GM19467 (cell line): ENCODE measurements around the gene EXOC6.

Experiments
- ATAC-seq: cut with Tn5 transposase; IDR thresholded peaks from one replicate; pipeline ENCODE4 v1.9.1; 2021; ENCODE audit warnings: mild to moderate bottlenecking, moderate library complexity; ENCODE audit not compliant: unreplicated experiment

Gene EXOC6

DNA sequence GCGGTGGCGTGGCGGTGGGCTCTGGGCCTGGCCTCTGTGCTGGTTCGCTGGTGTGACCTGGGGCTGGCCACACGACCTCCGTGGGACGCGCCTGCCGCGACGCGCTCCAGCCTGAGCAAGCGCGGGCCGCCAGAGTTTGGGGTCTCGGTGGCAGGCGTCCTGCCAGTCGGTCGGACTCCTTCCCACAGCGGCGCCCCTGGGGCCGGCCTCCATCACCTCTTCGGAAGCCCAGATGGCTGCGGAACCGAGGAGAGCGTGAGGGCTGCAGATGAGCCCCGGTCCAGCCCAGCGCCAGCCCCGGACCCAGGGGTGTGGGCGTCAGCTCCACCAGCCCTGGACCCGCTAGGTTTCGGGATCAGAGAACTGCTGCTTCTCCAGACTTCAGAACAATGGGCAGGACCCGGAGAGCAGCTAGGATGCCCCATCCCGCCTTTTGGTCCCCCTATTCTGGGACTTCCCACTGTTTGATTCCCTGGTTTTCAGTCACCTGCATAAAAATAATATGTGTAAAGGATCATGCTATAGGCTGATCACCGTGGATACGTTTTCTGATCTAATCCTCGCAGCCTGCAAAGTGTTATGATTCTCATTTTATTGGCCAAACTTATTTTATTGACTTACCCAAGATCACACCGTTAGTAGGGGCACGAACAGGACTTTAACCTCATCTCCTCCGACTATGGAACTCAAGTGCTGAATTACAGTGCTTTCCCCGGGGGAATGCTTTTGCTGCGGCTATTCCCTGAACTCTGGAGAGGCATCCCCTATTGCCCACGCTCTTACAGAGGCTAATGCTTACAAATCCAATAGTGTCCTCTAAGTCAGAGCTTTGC is 215.0 kb downstream of the EXOC6 start:
- no peak for ATAC-seq

DNA sequence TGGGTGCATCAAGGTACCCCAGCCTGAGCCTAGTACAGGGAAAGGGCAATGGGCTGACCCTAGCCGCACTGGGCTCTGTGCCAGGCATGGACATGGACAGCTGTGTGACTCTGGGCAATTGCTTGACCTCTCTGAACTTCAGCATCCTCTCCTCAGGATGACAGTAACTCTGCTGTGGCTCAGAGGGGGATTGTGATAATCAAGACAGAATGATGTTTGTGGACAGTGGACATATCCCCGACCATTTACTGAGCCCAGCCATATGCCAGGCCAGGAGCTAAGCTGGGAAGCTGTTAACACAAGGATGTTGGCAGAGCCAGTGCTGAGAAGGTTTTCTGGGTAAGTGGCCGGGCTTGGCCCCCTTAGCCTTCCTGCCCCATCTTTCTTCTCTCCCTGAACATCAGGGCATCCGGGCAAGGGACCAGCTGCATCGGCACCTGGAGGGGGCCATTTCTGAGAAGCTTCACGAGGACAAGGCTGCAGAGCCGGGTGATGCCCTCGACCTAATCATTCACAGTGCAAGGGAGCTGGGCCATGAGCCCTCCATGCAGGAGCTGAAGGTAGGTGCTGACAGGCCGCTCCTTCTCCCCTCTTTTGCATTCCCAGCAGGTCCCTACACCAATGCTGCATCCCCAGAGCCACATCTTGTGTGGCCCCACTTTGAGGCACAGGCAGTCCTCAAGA is 215.8 kb downstream of the EXOC6 start:
- ATAC-seq, result no peak

DNA sequence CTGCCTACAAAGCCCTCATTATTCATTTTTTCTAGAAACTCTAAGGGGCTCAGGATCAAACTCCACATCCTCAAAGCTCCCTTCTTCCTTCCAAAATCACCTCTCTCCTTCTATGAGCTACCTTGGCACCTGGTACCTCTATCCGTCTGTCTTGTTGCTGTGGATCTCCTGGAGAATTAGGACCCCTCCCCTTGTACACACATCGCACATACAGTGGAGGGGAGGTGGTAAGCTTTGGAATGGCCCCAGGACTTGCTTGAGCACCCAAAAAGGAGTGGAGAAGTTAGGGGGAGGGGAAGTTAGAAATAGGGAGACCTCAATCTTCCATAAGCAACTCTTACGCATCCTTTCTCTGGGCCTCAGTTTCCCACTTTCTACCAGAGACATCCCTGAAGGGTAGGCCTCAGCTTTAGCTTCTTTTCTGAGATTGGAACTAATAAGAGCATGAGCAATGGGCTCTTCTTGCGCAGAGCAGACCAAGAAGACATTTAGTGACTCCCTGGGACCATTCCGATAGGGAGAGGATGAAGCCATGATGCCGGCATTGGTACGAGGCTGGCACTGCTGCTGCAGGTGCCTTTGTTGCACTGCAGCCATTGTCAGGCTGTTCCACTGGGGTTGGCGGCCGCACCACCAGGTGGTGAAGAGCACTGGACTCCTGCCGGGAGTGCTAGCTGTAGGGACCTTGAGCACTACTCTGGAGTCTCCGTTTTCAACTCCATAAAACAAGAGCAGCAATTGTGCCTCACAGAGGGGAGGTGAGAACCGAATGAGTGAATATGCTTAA is 216.7 kb downstream of the EXOC6 start:
- ATAC-seq, result no peak

DNA sequence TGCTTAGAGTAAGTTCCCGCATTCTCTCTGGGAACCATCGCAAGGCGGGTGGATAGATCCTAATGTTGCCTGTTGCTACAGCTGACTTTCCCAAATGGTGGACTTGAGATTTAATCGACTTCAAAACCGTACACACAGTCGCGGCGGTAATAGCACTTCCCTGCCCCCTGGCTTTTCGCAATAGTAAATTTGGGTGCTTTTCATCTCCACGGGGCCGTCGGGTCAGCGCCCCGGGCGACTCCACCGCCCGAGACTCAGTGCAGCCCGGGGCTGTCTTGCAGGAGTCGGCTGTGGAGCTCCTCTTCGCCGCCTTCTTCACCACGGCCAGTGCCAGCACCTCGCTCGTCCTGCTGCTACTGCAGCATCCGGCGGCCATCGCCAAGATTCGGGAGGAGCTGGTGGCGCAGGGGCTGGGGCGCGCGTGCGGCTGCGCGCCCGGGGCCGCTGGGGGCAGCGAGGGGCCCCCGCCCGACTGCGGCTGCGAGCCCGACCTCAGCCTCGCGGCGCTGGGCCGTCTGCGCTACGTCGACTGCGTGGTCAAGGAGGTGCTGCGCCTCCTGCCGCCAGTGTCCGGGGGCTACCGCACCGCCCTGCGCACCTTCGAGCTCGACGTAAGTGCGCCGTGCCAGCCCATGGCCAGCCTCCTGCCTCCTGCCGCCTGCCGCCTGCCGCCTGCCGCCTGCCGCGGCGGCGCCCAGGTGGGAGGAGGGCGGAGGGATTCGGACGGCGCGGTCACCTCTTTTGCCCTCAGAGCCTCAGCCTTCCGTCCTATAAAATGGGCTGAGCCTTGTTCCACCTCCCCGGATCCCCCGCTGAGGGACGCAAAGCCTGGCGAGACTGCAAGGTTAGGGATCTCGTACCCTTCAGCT is 217.6 kb downstream of the EXOC6 start:
- ATAC-seq, result no peak

DNA sequence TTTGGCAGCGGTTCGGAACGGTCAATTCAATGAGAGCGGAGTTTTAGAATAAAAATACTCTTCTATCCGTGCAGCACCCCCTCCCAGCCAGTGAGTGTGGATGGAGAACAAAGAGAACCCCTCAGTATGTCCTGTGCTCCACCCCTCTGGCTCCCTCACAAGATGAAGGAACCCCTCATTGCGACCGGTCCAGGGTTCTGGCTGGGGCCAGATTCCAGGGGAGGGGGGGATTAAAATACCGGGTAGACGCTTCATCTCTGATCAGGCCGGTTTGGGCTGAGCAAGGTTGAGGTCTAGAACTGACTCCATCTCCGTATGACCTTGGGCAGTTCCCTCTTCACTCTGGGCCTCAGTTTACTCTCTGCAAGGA is 218.2 kb downstream of the EXOC6 start:
- no peak for ATAC-seq

DNA sequence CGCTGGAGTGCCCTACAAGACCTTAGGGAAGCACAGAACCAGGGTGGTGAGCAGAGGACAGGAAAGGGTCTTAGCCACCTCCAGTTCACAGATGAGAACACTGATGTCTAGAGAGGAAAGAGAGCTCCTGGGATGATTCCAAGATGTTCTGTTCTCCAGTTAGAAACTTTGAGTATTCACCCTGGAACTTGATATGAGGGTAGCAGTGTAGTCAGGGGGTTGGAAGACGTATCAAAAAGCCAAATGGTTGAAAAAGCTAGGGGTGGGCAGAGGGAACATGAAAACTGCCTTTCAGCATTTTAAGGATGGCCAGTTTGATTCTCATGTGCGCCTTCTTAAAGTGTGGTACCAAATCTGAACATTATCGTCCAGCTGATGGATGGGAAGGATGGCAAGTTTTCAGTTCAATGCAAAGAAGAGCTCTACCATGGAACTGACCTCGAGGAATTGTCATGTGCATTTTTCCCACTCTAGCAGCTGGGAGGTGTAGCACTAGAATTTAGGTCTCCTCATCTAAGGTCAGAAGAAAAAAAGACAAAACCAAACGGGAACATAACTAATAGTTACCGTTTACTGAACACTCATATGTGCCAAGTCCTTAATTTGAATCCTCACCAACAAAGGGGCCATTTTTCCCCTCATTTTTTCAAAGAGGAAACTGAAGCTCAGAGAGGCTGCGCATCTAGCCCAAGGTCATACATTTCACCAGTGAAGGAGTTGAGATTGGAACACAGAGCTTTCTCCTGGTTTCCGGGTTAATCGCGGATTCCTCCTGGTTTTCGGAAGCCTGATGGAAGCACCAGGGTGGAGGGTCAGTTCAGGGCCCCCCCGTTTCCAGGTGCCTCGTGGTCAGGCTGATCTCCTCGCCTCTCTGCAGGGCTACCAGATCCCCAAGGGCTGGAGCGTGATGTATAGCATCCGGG is 219.4 kb downstream of the EXOC6 start:
- no peak for ATAC-seq

DNA sequence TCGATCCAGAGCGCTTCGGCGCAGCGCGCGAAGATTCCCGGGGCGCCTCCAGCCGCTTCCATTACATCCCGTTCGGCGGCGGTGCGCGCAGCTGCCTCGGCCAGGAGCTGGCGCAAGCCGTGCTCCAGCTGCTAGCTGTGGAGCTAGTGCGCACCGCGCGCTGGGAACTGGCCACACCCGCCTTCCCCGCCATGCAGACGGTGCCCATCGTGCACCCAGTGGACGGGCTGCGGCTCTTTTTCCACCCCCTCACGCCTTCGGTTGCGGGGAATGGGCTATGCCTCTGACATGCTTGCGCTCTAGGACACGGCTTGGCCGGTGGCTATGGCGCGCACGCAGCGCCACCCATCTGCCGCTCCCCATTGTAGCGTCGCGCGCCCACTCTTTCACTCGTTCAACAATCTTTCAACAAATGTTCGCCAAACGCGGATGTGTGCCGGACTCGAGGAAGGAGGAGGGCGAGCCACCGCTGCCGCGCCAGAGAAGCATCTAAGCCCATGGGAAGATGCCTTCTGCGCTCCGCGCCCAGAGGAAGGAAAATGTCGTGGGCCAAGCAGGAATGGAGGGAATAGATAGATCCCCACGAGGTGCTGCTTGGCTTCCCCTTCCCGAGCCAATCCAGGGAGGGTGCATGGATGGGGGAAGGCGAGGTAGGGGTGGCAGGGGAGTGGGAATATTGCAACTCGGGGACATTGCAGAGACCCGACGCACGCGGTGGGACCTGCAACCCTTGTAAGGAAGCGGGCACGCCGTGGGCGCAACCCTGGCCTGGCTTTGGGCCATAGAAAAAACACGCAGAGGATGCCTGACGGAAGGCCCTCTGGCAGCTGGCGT is 220.3 kb downstream of the EXOC6 start:
- no peak for ATAC-seq

DNA sequence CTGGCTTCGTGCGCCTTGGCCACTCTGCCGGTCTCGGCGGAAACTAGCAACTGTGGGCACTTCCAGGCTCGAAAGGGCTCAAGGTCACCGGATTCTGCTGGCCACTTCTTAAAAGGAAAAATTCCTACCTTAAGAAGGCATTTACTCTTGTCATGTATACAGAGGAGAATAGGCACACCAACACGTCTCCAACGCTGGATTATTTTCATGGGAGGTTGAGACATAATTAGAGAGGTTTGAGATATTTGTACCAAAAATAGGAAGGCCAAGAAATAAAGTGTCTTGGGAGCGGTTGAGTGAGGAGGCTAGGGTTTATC is 220.9 kb downstream of the EXOC6 start:
- ATAC-seq, result no peak

DNA sequence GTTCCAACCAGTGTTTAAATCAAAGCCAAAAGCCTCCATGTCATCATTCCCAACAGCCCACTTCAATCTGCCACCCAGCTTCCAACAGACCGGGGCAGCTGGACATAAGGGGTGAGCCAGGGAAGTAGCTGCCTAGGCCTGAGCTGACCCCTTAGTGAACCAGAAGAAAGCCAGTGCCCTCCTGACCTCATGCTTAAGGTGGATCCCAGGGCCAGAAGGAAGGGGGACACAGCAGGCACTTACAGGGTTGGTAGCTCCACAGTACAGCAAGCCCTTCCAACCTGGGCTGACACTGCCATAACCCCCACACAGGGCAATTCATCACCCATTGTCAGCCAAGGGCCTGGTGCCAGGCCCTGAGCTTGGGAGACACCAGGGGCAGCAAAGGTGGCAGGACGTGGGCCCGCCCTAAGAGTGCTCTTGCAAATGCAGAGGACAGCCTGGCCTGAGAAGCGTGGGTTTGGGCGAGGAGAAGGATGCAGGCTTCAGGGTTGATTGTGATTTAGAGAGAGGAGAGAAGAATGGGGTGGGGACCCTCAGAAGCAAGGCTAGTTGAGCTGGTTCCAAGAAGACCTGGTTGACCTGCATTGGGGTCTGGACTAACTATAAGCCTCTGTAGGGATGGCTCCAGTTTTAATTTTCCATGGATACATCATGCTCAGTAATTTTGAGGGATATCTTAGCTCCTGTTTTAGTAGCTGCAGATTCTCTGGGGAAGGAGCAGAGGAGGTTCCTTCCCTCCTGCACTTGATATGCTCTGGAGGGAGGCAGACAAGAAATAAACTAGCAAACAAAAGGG is 222.3 kb downstream of the EXOC6 start:
- ATAC-seq, result no peak

DNA sequence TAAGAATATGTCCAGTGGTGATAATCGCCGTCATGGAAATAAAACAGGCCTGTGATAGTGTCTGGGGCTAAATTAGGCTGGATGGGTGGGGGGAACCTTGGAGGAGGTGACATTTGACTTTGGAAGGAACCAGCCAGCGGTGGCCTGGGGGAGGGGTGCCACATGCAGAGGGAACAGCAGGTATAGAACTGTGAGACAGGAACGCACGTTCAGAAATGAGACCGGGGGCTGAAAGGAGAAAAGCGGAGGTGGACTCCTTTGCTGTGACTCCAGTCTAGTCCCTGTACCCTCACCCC is 222.8 kb downstream of the EXOC6 start:
- ATAC-seq, result no peak

DNA sequence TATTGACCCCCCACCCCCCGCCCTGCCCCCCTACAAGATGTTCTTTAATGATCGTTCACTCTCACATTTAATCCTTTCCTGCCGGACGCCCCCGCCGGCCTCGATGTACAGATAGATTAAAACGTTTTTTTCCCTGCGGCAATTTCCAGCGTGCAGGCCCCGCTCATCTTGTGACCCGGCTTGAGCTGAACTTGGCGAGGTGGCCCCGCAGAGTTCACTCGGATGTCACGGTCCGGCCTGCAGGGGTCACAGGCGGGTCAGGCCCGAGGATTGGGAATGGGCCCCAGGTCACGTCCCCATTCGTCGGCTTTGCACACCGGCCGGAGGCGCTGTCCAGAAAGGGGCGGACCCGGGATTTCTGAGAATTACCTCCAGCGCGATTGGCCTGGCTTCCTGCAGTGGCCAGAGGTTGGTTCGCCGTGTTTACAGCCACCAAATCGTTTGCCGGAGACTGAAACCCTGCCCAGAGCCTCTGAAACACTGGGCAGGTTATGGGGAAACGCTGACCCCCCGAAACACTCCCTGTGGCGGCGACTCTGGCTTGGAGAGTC is 223.4 kb downstream of the EXOC6 start:
- no peak for ATAC-seq

DNA sequence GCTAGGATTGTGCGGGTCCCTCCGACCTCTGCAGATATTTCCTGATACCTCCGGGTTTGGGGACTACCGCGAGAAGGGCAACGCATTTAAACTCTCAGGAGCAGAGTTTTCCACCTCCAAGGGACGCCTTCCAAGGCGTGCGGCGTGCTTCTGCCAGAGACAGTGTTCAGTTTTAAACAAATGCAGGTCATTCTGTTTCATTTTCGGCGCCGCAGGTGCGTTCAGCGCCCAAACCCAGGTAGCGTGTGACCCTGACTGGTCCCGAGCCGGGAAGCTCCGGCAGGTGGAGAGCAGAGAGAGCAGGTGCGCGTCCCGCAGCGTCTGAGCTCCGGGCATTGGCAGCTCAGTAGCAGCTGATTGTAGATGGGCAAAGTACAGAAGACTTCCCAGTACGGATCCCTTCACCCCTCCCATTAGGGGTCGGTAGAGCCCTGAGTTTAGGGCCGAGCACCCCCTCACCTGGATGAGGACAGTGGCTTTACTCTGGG is 223.9 kb downstream of the EXOC6 start:
- ATAC-seq, result no peak

DNA sequence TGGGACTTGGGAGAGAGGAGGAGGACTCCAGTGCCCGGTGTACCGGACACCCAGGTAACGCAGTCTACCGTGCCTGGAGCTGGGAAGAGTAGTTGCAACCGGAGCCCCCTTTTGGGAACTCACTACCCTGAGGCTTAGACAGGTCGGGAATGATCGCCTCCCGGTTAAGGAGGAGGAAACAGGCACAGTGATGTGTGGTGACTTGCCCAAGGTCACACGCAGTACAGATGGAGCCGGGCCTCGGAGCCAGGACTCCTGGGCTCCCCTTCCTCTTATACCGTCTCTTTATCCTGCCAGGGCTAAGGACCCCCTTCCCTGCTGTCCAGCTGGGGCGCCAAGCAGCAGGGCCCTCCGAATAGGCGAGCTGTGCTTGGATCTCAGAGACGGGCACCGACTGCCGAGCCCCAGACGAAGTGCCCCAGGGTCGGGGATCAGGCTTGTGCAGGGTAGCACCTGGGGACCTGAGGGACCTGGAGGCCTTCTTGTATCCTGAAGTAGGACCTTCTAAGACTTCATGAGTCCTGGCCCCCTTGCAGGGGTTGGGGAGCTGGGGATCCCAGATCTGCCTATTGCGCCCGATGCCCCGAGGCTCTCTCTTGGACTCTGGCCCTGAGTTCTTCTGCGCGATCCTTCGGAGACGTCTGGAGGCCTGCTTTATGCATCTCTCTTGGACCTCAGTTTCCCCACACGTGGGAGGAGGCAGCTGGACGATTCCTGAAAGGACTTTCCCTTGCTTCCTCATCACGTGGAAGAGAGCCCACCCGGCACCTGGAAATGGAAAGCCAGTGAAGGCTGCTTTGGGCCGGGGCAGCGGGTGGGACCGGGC is 224.6 kb downstream of the EXOC6 start:
- no peak for ATAC-seq

DNA sequence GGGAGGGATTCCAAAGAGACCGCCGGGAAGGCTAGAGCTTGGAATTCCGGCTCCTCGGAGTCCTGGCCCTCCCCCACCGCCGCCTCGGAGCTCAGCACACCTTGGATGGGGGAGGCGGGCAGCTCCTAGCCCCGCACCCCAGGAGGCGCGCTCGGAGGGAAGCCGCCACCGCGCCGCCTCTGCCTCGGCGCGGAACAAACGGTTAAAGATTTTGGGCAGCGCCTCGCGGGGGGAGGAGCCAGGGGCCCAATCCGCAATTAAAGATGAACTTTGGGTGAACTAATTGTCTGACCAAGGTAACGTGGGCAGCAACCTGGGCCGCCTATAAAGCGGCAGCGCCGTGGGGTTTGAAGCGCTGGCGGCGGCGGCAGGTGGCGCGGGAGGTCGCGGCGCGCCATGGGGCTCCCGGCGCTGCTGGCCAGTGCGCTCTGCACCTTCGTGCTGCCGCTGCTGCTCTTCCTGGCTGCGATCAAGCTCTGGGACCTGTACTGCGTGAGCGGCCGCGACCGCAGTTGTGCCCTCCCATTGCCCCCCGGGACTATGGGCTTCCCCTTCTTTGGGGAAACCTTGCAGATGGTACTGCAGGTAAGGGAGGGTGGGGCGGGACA is 225.3 kb downstream of the EXOC6 start, which contains the start of gene CYP26A1:
CYP26A1 (plus strand) TSS at position 355 of the 608 bp plus-strand sequence; CDS start at position 397, 42 bp downstream.
- ATAC-seq, result no peak

DNA sequence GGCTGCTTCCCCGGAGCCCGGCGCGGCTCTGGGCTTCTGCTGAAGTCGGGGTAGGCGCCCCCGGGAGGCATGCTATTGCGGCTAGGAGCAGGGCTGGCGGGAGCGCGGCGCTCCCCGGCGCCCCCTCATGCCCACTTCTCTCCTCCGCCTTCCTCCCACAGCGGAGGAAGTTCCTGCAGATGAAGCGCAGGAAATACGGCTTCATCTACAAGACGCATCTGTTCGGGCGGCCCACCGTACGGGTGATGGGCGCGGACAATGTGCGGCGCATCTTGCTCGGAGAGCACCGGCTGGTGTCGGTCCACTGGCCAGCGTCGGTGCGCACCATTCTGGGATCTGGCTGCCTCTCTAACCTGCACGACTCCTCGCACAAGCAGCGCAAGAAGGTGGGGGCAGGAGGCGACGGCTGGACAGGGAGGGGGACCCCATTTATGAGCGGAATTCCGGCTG is 225.9 kb downstream of the EXOC6 start:
- no peak for ATAC-seq

DNA sequence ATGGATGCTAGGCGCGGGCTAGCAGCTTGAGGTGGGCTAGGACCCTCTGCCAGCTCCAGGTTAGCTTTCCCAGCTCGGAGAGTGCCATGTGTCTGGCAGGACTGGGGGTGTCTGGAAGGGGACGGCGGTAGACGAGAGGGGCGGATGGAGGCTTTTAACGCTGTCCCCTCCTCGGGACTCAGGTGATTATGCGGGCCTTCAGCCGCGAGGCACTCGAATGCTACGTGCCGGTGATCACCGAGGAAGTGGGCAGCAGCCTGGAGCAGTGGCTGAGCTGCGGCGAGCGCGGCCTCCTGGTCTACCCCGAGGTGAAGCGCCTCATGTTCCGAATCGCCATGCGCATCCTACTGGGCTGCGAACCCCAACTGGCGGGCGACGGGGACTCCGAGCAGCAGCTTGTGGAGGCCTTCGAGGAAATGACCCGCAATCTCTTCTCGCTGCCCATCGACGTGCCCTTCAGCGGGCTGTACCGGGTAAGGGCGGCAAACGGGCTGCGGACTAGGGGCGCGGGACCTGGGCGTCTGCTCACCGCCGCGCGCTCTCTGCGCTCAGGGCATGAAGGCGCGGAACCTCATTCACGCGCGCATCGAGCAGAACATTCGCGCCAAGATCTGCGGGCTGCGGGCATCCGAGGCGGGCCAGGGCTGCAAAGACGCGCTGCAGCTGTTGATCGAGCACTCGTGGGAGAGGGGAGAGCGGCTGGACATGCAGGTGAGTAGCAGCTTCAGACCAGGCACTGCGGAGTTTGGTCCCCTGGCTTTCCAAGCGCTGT is 226.5 kb downstream of the EXOC6 start:
- ATAC-seq, result no peak
